Measurements from ENCODE around the gene RS1.

Gene RS1

GRCh38 chrX:18596096-18596495, 75.8 kb downstream of the RS1 start:
- no peak for DNase-seq

GRCh38 chrX:18594079-18594478, 77.8 kb downstream of the RS1 start:
- no peak for DNase-seq

- no peak for DNase-seq
Observed at GRCh38 chrX:18591834-18592233, 80.1 kb downstream of the RS1 start.

Data from effector CD4-positive, alpha-beta T cell (primary cell).